Activated T-cell treated with anti-CD3 and anti-CD28 coated beads for 1 hour (primary cell): ENCODE results near the gene CSPG4.
A peak's percentile ranks its signal among the peaks of the same experiment; 100 is the strongest.
"Not testable (repeated sequence)": the region's sequence is repeated elsewhere in the genome, so short reads cannot be mapped to it uniquely, and the experiment has no call there.

ENCODE experiments used
- DNase-seq: peaks from one replicate; pipeline ENCODE4 v3.0.0-alpha.2; 2020; ENCODE audit warnings: low read depth

The CSPG4 gene

DNA sequence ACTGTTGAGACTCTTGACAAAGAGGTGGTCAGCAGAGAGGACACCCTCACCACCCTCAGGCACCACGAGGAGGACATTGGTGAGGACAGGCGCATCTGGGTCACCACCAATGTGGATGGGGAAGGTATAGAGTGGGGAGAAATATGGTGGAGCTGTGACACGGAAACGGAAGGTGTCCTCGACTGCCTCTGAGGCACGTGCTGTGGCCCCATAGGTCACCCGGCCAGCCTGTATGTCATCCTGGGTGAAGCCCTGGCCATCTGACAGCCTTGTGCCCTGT lies 24.4 kb downstream of the CSPG4 start:
- no peak for DNase-seq

DNA sequence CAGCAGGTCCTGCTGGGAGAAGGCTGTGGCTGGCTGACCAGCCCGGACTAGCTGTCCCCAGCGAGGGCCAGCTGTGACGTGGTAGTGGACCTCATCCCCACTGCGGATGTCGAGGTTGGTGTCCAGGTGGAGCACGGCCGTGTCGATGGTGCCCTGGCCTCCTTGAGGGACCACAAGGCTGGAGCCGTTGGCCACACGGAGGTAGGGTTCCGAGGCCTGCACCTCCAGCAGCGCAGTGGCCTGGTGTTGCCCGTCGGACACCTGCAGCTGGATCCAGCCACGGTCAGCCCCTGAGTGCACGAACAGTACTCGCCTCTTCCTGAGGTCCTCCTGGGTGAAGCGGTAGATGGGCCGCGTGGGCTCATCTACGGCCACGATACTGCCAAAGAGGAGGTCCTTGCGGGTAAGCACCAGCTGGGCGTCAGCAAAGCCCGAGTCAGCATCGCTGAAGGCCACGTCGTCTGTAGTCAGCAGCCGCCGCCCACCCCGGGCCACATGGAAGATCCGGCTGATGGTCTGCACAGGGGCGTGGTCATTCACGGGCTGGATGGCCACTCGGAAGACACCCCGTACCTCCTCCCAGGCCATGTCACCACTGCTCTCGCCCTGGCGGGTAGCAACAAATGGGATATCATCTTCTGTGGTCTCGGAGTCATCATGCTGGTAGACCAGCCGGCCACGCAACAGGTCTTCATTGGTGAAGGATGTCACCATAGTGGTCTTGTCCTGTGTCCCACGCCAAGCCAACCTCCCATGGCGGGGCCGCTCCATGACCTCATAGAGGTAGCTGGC lies 25.0 kb downstream of the CSPG4 start:
- DNase-seq: no peak

DNA sequence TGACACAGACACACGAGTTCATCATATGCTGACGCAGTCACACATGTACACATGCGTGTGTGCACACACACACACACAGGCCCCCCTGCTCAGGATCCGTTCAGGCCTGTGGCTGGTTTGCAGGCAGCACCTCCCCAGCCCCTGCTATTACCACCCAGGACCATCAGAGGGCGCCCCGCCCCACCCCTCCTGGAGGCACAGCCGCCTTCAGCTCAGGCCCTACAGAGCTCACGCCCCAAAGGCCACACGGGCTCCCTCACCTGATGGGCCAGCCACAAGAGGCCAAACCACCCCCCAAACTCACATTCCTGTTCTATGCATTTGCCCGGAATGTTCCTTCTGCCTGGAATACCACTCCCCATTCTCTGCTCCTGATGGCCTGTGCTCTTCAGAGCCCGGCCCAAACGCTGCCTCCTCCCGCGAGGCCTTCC lies 26.4 kb downstream of the CSPG4 start:
- DNase-seq: peak; percentile 58

DNA sequence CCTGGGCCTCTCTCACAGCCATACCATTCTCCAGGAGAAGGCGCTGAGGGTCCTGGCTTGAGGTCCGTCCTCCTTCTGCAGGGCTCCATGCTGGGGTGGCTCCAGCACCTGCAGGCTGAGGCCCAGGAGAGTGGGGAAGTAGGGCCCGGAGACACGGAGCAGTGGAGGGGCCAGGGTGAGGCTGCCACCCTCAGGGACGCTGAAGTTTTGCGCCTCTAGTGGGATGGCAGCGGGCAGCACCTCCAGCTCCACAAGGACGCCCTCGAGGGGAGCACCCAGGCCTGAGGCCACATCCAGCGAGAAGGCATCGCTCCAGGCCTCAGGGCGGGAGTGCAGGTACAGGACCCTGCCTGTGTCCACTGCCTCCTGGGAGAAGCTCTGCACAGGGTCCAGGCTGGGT lies 27.5 kb downstream of the CSPG4 start:
- DNase-seq: no peak

DNA sequence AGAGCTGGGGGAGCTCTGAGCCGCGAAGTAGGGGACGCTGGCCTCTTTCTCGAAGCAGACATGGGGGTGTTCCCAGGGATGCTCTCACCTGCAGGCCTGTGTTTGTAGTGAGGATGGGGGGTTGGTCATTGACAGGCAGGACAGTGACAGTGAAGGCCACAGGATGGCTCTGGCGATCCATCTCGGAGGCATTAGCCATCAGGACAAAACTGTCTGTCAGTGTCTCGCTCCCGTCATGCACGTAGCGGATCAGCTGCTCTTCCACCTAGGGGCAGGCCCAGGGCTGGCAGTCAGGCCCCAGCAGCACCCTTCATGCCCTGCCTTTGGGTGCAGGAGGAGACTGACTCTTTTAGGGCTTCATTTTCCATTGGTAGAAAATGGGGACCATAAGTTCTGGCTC lies 28.0 kb downstream of the CSPG4 start:
- no peak for DNase-seq

DNA sequence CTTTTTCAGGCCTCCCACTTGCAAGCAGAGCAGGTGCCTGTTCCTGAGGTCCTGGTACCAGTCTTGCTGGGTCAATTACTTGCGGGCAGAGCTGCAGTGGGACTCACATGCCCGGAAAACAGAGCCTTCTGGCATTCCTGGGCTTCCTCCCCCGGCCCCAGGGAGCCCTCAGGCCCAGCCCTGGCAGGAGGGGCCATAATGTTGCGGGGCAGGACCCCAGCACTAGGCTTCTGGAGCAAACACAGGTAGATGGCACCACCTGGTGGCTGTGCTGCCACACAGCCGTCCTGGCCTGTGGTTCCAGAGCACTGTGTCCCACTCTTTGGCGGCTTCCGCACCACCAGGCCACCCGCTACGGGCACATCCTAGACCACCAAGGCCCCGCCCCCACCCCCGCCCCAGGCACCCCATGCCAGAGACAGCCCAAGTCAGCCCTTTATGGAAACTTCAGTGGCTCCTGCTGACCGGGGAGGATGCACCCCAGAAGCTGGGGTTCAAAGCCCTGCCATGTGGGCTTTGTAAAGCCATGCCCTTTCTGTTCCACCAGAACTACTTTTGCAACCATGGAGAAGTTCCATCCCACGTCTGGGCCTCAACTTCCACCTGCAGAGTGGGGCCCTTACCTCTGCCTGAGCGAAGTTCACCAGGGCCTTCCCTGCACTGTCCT lies 28.9 kb downstream of the CSPG4 start:
- peak; percentile 51 for DNase-seq

DNA sequence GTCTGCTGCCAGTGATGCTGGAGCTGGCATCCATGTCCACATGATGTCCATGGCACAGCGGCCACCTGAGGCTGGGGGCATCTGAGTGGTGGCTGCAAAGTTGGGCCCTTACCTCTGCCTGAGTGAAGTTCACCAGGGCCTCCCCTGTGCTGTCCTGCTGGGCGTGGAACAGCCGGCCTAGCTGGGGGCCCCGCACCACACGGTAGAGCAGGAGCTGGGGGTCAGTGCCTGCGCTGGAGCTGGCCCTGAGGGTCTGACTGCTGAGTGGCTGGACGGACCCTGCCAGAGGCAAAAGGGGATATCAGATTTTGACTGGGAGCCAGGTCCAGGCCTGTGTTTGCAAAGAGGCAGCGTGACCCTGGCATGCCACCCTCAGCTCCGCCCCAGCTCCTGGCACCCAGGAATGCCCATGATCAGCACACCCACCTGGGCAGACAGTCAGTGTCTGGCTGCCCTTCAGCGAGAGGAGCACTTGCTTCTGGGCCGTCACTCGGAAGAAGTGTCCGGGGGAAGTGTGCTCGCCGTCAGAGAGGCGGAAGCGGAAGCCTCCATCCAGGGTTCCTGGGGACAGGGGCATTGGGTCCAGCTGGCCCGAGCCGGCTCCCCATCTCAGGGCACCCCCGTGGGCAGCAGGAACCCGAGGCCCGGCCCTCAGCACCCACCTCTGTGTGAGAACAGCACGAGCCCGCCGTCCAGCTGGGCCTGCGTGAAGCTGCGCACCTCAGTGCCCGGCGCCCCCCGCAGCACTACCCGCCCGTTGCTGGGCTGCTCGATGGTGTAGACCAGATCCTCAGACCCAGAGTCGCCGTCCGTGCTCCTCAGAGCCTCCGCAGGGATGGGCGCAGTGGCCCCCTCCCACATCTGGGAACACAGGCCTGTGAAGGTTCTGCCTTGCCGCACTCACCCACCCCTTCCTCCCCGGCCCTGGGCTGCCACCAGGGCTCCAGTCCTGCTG lies 30.2 kb downstream of the CSPG4 start:
- DNase-seq: no peak

DNA sequence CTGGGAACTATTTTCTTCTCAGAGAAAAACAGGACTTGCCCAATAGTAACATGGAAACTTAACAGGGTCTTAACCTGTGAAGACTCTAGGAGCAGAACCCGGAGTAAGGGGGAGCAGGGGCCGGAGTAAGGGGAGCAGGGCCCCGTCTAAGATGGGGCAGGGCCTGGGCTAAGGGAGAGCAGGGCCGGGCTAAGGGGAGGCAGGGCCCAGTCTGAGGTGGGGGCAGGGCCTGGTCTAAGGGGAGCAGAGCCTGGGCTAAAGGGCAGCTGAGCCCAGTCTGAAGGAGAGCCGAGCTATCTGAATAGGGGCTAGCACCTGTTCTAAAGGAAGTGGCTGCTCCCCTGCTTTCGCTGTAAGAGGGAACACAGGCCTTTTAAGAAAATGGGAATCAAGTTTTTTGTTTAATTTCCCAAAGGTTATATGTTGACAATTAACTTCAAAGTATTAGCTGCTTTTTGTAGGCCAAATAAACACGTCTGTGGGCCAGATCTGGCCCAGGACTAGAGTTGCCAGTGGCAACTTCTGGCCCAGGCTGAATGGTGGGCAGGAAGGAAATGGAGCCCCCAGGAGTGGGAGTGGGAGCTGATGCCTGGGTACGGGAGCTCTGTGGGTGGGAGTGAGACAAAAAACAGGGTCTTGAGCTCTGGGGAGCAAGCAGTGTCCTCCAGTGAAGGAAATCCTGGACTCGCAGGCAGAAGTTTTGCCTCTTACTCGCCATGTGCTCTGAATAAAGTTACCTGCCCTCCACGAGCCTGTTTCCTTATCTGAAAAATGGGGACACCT lies 32.5 kb downstream of the CSPG4 start:
- no peak for DNase-seq

DNA sequence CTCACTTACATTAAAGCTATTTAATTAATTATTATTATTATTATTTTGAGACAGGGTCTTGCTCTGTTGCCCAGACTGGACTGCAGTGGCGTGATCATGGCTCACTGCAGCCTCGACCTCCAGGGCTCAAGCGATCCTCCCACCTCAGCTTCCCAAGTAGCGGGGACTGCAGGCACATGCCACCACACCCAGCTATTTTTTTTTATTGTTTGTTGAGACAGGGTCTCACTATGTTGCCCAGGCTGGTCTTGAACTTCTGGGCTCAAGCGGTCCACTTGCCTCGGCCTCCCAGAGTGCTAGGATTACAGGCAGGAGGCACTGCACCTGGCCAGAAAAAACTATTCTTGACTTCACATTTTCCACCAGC lies 34.3 kb downstream of the CSPG4 start:
- not testable (repeated sequence) for DNase-seq

DNA sequence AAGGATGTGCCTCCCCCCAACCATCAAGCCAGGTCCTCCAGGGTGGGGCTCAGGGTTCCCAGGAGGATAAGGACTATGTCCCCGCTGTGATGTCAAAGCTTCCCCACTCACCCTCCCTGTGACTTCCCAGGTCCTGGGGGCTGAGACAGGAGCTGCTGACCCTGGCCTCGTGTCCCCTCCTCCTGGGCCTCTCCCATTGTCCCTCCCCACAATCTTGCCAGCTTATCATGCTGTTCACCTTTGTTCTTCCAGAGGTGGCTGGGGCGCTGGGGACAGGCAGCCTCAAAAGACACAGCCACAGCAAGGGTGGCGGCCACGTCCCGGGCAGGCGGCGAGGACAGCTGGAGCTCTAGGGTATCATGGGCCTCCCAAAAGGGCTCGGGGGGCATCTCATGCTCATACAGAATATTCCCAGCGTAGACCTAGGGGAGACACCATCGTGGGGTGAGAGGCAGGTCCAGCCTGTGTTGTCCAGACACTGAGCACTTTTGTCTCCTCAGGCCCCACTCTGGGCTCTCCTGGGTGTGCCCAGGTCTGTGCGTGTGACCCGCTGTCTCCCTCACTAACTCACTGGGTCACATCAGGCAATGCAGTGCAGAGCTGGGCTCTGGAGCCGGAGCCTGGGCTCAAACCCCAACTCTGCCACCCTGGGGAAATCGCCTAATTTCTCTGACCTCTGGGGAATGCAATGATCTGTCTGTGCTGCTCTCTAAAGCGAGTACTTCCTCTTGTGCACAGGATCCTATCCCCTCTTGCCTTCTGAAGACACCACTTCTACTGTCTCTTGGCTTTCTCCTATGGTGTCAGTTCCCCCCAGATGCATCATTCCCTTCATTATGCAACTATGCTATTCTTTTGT lies 35.0 kb downstream of the CSPG4 start:
- no peak for DNase-seq

DNA sequence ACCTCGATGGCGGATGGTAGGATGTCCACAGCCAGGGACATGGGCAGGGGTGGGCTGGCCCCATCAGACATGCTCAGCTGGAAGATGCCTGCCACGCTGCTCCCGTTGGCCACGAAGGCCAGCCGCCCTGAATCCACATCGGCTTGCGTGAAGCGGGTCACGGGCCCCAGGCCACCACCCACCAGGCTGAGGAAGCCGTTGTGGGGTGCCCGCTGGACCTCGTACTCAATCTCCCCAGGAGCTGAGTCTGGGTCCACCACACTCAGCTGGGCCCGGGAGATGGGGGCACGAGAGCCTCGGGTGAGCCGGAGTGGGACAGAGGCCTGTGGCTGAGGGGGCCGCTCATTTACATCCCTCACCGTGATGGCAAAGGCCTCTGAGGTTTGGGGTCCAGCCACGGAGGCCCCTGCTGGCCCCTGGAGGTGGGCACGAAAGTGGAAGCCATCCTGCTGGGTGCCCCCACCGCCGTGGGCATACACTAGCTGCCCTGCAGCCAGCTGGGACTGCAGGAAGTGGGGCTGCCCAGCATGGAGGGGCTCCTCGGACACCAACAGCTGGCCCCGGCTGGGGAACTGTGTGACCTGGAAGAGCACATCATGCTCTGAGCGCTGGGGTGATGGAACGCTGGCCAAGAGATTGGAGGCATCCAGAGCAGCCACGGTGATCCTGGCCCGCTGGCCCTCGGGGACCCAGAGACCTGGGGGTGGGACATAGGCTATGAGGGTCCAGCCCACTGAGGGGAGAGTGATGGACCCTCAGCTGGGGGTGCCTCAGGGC lies 35.8 kb downstream of the CSPG4 start:
- no peak for DNase-seq

DNA sequence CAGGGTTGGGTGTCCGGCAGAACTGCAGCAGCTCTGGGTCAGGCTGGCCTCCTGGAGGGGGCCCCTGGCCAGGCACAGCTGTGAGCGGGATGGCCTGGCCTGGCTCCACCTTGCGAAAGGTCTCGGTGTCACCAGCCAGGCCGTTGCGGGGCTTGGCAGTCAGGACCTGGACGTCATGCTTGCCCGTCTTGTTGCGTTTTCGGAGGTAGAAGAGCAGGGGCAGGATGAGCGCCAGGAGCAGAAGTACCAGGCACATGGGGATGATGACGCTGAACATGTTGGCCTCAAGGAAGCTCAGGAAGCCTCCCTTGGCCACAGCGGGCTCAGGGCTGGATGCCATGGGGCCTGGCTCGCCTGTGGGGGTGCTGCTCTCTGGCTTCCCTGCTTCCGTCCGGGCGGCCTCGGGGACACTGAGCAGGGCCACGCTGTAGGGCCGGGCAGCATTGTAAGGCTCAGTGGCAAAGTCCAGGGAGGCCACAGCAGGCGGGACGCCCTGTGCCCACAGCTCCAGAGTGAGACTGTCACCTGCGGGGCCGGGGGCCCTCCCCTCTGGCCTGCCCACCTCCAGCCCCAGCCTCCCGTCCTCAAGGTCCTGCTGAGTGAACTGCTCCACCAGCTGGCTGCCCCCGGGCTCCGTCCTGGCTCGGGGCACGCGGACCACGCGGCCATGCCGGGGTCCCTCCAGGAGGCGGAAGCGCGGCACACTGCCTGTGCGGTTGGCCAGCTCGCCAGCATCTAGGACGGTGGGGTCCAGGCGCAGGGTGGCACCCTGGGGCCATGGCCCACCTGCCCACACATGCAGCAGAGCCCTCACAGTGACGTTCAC lies 36.9 kb downstream of the CSPG4 start:
- DNase-seq: no peak

DNA sequence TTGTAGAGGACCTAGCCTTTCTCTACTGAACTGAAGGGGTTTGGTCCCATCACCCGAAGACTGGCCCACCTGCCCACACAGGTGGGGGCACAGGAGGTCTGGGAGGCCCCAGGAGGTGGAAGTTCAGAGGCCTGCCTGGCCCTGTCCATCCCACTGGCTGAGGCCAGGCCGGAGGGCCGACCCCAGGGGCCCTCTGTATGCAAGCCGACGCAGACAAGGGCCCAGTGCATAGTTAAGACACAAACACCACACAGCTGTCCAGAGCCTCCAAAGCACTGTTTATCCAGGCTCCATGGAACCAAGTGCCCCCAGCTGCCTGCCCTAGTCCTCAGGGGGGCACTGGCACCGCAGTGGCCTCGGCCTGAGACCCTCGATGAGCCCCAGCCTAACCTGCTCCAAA lies 38.3 kb downstream of the CSPG4 start:
- no peak for DNase-seq

DNA sequence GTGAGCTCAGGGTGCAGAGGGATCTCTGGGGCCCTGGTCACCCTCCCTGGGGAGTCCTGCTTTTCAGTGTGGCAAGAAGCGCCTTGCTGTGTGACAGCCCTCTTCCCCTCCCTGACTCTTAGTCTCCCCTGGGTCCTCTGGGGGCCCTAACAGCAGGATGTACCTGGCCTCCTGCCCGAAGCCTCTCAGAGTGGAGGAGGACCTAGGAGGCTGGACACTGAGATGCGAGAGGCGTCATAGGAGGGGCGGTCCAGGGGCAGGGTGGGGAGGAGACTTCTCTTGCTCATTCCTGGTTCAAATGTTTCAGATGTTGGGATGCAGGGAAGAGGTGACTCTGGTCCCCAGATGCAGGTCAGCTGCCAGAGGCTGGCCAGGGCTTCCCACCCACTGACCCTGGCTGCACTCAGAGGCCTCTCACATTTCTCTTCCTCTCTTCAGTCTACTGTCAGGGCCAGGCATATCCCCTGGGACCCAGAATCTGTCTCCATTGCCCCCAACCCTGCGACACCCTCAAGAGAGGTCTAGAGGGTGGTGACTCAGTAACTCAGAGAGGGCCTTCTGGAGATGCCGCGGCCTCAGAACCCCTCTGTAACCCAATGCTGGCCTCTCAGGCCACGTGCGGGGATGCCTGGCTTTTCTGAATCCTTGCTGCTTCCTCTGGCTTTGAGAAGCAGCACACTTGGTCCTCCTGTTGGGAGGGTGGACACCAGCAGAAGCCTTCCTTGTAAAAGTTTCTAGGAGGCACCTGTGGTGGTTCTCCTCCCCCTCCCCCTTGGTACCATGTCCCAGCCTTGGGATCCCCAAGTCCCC lies 39.0 kb downstream of the CSPG4 start:
- no peak for DNase-seq

DNA sequence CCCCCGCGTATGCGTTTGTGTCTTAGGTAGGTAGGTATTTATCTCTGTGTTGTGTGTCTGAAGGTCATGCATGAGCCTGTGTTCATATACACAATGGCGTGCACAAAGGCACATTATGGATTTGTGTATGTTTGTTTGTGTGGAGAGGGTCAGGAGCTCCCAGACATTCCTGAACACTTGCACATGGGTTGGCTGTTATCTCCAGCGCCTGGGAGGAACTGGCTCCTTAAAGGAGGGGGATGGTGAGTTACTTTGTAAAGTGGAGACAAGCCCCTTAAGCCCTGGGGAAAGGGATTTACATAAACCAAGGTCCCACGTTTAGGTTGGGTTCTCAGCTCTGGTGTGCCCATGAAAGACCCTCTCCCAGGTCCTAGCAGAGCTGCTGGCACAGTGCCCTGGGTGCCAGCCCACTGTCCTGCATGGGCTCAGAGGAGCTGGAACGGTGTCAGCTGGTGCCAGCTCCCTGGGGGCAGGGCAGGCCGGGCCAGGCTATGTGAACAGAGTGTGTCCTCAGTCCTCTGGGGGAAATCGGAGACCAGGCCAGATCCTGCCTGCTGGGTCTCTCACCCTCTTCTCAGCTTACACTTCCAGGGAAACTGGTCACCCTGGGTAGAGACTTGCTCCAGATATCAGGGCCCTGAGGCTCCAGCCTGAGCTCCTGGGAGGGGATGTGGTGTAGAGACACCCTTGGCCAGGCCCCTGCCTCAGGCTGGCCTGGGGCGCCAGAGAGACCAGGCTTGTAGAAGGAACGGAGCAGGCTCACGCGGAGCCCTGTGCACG lies 39.8 kb downstream of the CSPG4 start:
- DNase-seq: no peak

DNA sequence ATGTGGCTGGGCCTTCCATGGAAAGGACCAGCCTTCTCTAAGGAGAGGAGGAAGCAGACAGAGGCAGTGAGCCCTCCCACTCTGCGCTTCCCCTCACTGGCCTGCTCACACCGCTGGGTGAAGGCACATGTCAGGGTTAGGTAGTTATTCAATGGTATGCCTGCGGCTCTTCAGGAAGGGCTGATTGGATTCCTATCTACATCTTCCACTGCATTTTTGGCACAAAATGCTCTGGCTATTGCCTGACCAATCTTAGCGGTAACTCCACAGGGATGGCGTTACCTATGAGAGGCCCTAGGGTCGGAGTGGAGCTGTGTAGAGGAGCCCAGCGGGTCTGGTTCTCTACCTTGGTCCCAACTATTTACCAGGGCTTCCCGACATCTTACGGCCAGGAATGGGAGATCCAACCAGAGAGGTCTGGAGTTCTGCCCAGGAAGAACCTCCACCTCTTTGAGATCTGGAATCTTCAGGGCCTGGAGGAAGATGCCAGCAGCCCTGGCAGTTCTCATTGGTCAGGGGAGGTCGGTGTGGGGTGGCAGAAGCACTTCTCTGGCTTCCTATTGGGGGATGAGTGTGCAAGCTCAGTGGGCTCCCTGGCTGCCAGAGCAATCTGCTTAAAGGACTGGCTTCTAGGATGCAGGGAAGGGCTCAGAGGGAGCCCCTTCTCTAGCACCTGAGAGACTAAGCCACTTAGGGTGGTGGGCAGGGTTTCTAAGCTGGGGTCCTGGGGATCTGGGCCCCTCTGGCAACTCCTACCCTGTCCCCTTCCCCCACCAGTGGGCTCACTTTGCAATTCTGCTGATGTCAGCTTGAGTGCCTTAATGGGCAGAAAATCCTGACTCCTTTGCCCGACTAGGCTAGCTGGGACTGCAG lies 40.7 kb downstream of the CSPG4 start:
- no peak for DNase-seq

DNA sequence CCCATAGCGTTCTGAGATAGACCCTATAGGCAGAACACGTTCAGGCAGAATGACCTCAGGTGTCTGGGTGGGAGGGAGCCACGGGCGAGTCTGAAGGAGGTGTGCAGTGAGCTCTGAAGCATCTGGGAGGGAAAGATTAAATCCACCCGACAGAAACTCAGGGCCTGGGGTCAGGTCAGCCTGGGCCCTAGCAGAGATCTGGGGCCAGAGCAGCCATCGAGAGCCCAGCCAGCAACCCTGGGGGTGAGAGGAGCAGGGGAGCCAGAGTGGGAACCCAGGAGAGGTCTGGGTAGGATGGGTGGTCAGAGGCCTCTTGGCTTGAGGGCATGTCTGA lies 42.8 kb downstream of the CSPG4 start:
- DNase-seq: no peak
